ENCODE data around the gene NEMP1.
"Not testable (repeated sequence)": the region's sequence is repeated elsewhere in the genome, so short reads cannot be mapped to it uniquely, and the experiment has no call there.

NEMP1 gene

GRCh38 chr12:57126061-57126460 is 47.5 kb upstream of the NEMP1 start:
- DNase-seq = no peak
- no peak for TF ChIP-seq CTCF (IDR thresholded peaks at IDR 0.05; ENCODE audit: low read depth, low read length)

GRCh38 chr12:57124261-57124877 is 45.8 kb upstream of the NEMP1 start:
- Histone ChIP-seq H3K36me3 (no peaks in the 10 kb centered on the region), H3K27me3 (ENCODE audit: insufficient read depth, low read depth, severe bottlenecking) (no peaks in the 10 kb centered on the region), H3K27ac (no peak overlapping the region), H3K4me3 (ENCODE audit: low read depth, low read length) (no peak overlapping the region), H3K9me3 (ENCODE audit: severe bottlenecking) (no peaks in the 10 kb centered on the region)
- peak; percentile 77 for DNase-seq
- TF ChIP-seq CTCF (IDR thresholded peaks at IDR 0.05; ENCODE audit: low read depth, low read length) = peak; percentile 83

More at GRCh38 chr12:57126061-57126460, 47.5 kb upstream of the NEMP1 start:
- no peaks in the 10 kb centered on the region for H3K27me3 ChIP-seq (ENCODE audit: insufficient read depth, low read depth, severe bottlenecking)
- H3K36me3 ChIP-seq = no peaks in the 10 kb centered on the region
- H3K9me3 ChIP-seq (ENCODE audit: severe bottlenecking) = no peaks in the 10 kb centered on the region
- no peak overlapping the region for H3K27ac ChIP-seq
- no peak overlapping the region for H3K4me3 ChIP-seq (ENCODE audit: low read depth, low read length)

GRCh38 chr12:57123813-57124212 is 45.2 kb upstream of the NEMP1 start:
- no peaks in the 10 kb centered on the region for H3K9me3 ChIP-seq (ENCODE audit: severe bottlenecking)
- no peak overlapping the region for H3K27ac ChIP-seq
- DNase-seq = no peak
- no peak for TF ChIP-seq CTCF (IDR thresholded peaks at IDR 0.05; ENCODE audit: low read depth, low read length)
- H3K36me3 ChIP-seq = no peaks in the 10 kb centered on the region
- no peak overlapping the region for H3K4me3 ChIP-seq (ENCODE audit: low read depth, low read length)
- H3K27me3 ChIP-seq (ENCODE audit: insufficient read depth, low read depth, severe bottlenecking) = no peaks in the 10 kb centered on the region

- H3K36me3 ChIP-seq; H3K27ac ChIP-seq; H3K4me3 ChIP-seq (ENCODE audit: low read depth, low read length); H3K9me3 ChIP-seq (ENCODE audit: severe bottlenecking); H3K27me3 ChIP-seq (ENCODE audit: insufficient read depth, low read depth, severe bottlenecking); DNase-seq: not testable (repeated sequence)
These were observed 42.1 kb upstream of the NEMP1 start for GRCh38 chr12:57120718-57121117.

- Histone ChIP-seq H3K36me3 (no peaks in the 10 kb centered on the region), H3K9me3 (ENCODE audit: severe bottlenecking) (no peaks in the 10 kb centered on the region), H3K4me3 (ENCODE audit: low read depth, low read length) (no peak overlapping the region), H3K27ac (no peak overlapping the region), H3K27me3 (ENCODE audit: insufficient read depth, low read depth, severe bottlenecking) (no peaks in the 10 kb centered on the region)
- no peak for DNase-seq
- TF ChIP-seq CTCF (IDR thresholded peaks at IDR 0.05; ENCODE audit: low read depth, low read length) = no peak
These were observed 40.9 kb upstream of the NEMP1 start for GRCh38 chr12:57119294-57120085.

GRCh38 chr12:57118711-57119271 is 40.2 kb upstream of the NEMP1 start:
- no peaks in the 10 kb centered on the region for H3K27me3 ChIP-seq (ENCODE audit: insufficient read depth, low read depth, severe bottlenecking)
- no peak for TF ChIP-seq CTCF (IDR thresholded peaks at IDR 0.05; ENCODE audit: low read depth, low read length)
- H3K9me3 ChIP-seq (ENCODE audit: severe bottlenecking) = no peaks in the 10 kb centered on the region
- H3K27ac ChIP-seq = no peak overlapping the region
- no peak for DNase-seq
- H3K36me3 ChIP-seq = no peaks in the 10 kb centered on the region
- H3K4me3 ChIP-seq (ENCODE audit: low read depth, low read length) = no peak overlapping the region

All from WERI-Rb-1 (cell line).